Measurements from ENCODE around the gene INTS1.

The INTS1 gene

DNA sequence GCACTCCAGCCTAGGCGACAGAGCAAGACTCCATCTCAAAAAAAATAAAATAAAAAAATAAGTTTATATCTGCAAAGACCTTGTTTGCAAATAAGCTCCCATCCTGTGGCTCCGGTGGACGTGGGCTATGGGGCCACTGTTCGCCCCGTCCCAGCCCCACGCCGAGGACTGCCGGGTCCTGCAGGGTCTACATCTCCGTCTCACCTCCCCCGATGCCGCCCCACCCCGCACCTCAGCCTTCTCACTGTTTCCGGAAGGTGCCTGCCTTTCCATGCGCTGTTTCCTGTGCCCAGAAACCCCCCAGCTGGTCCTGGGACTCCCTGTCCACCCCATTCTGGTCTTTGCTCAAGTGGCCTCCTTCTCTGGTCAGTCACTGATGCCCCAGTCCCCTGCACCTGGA is 5.0 kb upstream of the INTS1 start:
- no peak for DNase-seq (ENCODE audit: low read depth, low spot score)

DNA sequence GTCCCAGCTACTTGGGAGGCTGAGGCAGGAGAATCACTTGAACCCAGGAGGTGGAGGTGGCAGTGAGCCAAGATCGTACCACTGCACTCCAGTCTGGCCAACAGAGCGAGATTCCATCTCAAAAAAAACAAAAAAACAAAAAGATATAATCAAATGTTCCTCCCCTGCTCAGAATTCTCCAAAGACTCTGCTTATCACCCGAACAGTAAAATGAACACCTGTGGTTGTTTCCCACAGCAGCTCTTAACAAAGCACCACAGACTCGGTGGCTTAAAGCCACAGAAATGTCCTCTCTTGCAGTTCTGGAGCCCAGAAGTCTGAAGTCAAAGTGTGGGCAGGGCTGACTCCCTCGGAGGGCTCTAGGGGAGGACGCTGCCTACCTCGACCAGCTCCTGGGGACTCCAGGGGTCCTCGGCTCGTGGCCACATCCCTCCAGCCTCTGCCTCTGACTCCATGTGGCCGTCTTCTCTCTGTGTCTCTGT is 4.1 kb upstream of the INTS1 start:
- DNase-seq (ENCODE audit: low read depth, low spot score) = no peak

DNA sequence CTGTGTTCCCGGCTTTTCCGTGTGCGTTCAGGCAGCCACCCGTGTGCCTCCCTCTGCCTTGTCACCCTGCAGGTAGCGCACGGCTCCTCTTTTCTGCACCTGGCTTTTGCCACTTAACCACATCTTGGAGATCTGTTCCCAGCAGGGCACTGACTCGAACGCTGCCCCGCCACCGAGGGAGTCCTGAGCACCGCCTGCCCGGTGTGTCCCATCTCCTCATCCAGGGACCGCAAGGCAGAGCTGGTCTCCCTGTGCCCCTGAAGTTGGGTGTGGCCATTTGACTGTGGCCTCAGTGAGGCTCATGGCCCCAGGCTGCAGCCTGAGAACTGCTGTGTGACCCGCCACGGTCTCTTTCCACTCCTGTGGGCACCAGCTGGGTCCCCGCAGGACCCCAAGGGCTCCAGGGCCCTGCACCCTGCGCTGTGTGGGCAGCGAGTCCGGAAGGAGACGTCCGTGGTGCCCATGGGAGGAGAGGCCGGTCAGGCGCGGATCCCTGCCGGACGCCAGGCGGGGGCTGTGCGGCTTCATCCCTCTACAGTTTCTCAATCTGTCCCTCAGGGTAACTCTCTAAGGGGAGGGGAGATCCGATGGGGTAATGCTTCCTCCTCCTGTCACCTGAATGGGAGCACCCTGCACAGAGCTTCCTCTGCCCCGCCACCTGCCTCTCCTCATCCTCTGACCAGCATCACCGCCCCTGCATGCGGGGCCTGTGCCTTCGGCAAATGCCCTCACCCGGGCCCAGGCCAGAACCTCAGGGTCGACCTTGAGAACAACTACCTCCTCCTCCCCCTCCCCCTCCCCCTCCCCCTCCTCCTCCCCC is 1.8 kb upstream of the INTS1 start:
- no peak for DNase-seq (ENCODE audit: low read depth, low spot score)

DNA sequence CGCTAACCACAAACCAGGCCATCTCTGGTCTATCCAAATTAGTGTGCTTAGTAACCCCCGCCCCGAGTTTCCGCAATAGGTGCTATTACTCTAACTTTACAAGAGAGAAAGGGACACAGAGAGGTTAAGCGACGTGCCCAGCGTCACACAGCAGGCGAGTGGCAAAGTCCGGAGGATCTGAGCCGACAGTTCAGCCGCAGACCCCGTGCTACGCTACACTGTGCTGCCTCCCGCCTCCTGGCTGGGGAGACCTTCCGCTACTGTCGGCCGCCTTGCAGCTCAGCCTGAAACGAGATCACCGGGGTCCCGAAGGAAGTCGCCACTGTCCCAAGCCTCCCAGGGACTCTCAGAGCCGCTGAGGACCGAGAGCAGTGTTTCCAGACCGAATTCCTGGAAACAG is 799 bp downstream of the INTS1 start:
- no peak for DNase-seq (ENCODE audit: low read depth, low spot score)

DNA sequence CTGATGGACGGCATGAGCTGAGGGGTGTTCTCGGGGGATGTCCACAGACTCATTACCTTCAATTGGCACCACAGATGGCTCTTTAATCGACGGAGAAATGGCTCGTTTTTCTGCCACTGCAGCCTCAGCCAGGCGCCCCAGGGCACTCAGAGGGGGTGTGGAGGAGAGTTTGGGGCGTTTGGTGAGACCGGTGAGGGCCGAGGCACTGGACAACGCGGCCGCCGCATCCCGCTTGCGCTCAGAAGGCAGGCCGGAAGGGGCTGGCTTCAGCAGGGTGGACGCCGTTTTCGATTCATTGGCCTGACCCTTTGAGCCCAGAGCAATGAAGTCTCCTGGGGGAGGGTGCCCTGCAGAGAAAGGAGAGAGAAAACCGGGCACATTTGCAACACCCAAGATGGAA is 1.3 kb downstream of the INTS1 start:
- no peak for DNase-seq (ENCODE audit: low read depth, low spot score)

DNA sequence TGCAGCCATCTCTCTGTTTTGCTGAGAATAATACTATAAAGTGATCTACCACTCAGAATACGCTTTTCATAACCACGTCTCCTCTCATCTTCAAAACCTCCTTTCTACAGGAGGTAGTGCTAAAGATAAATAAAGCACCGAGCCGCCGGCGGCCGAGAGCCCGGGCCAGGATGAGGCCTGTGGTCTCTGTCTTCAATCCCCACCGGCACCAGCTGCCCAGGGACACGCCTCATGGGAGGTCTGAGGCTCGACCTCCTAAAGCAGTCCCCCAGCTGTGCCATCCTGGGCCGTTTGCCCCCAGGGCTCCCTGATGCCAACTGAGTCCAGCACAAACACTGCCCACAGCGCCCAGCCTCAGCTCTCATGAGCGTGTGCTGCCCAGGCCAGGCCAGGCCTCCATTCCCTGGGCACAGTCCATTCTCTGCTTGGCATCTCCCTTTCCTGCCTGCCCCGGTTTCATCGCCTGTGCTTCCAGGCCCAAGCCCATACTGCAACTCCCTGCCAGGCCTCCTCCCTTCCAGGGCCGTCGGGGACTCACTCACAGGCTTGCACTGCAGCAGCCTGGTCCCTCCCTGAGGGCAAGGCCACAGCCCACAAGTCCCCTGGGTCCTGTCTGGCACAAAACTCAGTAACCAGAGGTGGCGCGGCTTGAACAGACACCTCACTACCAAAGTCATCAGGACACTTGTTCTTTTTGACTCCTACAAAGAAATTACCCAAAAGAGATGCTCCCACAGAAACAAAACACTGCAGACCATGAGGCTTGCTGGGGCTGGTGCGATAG is 2.5 kb downstream of the INTS1 start:
- no peak for DNase-seq (ENCODE audit: low read depth, low spot score)

DNA sequence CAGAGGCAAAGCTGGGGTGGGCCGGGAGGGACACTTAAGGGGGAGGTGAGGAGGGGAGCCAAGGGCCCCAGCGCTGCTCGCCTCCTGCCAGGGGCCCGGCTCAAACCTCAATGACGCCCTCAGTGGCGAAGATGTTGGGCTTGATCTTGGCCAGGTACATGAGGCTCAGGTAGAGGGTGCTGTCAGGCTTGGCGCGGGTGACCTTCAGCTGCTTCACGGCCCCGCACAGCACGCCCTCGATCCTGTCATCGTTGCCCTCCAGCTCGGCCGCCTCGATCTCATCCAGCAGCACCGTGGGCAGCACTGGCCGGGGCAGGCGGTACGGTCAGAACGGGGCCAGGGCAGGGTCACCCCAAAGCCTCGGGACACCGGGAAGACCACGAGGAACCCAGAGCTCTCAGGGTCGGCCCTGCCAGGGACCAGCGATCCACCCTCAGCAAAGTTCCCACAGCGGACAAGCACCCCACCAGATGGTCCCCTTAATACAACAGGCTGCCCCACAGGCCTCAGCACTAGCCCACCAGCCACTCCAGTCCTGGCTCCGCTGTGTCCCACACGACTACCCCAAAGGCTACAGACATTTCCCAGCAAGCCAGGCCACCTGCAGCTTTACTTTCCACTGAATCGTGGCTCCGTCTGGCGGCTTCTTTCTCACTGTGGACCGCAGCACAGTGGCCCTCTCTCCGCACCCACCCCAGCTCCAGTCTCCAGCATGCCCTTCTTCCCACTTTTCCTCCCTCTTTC is 4.0 kb downstream of the INTS1 start:
- DNase-seq (ENCODE audit: low read depth, low spot score) = no peak

DNA sequence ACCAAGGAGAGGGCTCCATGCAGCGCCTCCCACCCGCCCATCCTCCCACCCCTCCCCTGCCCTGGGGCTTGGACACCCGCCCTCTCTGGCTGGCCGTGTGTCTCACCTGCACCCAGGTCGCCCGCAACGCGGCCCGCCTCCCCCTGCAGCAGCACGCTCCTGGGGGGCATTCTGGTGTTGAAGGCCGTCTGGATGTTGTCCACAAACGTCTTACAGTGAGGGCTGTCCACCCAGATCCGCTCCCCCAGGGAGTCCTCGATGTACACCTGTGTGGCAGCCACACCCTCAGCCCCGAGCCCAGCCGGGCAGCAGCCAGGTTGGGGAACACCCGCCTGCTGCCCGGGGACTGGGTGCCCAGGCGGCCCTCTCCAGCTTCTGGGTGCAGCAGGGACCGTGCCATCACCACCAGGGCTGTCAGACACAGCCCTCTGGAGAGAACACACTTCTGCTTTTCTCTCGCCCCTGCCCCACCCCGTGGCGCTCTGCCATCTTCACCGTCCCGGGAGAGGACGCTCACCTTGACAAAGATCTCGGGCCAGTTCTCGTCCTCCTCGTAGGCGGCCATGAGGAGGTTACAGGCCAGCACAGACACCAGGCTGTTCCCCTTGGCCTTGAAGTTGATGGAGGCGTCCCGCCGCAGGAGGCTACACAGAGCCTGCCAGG is 4.7 kb downstream of the INTS1 start:
- no peak for DNase-seq (ENCODE audit: low read depth, low spot score)

DNA sequence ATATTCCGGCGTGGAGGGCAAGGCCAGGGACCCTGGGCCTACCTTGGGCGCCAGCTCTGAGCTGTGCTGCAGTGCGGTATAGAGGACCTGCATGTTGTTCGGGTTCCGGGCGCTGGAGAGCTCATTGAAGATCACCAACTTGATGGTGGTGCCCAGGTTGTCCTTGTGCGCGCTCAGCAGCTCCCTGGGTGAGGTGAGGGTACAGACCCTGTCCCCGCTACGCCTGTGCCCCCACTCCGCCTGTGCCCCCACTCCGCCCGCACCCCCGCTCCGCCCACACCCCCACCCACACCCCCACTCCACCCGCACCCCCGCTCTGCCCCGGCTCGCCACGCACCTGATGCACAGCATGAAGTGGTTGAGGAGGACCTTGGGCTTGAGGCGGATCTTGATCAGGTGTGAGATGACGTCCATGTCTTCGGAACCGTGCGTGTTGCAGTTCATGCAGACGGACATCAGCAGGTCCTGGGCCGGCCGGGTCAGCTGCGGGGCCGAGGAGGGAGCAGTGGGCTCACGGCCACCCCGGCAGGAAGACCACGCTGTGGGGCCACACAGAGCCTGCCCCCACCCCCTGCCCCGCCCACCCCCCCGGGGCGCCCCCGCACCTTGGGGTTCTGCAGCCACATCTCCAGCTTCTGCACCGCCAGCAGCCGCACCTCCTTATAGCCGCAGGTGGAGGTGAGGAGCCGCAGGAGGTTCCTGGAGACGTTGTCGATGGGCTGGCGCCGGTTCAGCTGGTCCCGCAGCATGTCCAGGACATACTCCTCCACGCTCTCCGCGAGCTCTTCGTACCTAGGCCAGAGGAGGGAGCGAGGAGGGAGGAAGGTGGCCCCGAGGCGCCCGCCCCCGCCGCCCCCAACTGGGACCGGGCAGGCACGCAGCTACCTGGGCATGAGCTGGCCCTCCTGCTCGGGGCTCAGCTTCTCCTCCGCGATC is 5.6 kb downstream of the INTS1 start:
- no peak for DNase-seq (ENCODE audit: low read depth, low spot score)

DNA sequence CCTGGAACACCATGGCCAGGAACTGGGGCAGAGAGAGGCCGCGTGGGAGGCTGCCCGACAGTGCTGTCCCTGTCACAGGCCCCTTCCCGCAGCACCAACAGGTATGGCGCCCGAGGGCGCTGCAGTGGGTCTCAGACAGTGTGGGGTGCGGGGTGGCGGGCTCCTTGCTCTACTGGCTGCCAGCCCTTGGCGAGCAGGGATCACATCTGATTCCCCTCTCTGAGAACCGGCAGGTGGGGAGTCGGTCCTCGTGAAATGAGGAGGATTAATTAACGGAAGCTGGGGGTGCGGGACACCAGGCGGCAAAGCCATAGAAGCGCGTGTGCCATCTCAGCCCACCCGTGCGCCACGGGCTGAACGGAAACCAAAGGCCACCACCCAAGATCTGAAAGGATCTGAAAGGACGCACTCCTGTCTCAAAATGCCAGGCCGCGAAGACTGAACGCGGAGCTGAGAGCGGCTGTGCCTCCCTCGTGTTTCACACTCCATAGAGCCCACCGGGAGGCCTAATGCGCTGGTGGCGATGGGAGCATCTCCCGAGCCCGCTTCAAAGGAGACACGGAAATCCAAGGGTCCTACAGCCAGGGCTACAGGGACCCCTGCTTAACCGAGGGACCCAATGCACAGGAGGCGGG is 6.8 kb downstream of the INTS1 start:
- no peak for DNase-seq (ENCODE audit: low read depth, low spot score)

DNA sequence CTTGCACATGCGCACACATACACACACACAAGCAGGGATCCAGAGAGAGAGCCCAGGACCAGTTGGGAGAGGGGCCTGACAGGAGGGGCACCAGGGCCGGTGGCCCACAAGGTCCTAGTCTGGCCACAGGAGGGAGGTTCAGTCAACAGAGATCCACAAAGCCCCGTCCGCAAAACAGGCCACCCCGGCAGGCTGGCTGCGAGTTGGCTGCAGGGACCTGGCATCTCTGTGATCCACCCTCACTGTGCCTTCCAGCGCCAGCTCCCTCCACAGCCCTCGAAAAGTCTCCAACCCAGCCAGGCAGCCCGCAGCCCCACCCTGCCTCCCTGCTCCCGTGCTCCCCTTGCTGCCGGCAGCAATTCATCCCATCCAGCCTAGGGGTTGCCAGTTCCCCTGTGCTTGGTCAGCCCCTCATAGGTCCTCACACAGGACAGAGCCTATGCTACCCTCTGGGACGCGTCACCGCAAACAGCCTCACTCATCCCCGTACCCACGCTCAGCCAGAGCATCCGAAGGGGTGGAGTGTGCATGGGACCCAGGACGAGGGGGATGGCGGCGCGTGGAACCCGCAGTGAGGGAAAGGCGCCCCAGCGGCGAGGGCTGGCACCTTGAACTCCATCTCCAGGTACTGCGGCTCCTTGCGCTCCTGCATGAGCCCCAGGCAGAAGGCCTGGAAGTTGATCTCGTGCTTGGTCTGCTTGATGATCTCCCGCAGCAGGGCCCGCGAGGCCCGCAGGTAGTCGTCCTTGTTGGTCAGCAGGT is 7.5 kb downstream of the INTS1 start:
- no peak for DNase-seq (ENCODE audit: low read depth, low spot score)

DNA sequence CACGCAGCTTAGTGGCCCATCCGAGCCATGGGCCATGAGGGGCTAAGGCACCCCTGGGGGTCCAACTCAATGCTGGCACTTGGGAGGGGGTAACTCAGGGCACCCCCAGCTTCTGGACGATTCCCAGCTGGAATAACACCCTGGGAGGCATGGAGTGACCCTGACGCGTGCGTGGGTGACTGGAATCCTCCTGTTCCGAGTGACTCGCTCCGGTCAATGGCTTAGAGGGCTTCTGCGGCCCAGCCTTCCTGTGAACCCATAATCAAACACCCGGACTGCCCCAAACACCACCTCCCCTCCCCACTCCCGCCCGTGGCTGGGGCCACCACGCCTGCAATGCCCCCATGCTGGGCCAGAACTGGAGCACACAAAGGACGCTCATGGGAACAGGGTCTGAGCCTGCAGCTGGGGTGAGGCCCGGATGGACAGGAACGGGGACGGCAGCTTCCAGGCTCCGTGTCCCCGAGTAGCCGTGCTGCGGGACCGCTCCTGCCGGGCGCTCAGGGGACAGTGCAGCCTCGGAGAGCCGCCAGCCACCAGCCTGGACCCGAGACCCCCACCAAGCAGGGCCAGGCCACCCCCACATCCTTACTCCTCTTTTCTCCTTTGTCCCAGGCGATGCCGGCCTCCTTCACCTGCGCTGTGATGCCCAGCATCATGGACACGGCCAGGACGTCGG is 8.5 kb downstream of the INTS1 start:
- DNase-seq (ENCODE audit: low read depth, low spot score) = no peak

DNA sequence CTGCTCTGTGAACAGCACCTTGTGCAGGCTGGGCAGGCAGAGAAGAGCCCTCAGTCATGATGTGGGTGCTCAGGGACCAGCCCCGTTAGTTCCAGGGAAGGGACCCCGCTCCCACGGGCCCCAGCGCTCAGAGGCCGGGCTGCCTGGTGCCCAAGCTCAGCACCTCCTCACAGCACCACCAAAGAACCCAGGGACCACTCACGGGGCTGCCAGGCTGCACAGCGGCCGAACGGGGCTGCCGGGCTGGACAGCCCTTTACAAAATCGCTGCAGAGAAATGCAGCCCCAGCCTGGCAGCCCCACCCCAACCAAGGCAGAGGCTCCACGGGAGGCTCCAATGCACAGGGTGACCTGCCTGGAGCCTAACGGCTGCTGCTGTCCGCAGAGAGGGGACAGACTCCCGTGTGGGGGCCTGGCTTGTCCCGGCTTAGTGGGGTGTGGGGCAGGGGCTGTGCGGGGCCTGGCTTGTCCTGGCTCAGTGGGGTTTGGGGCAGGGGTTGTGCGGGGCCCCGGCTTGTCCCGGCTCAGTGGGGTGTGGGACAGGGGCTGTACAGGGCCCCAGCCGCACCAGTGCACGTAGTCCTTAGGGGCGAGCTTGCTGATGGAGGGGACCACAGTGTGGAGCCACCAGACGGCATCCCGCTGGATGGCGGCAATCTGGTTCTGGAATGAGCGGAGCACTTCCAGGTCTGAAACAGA is 9.2 kb downstream of the INTS1 start:
- DNase-seq (ENCODE audit: low read depth, low spot score) = no peak

DNA sequence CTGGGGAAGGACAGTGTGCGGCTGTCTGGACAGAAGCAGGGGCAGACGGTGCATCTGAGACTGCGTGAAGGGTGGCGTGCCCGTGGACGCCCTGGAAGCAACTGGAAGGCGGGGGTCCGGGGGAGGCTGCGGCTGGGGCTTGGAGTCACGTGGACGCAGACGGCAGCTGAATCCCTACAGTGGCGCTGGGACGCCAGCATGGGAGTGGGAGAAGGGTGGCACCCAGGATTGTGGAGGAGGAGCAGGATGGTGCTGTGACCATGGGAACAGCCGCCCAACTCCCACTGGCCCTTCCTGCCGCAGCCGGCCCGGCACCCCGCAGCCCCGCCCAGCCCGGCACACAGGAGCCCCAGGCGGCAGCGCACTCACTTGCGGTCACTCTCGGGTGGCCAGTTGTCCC is 9.7 kb downstream of the INTS1 start:
- DNase-seq (ENCODE audit: low read depth, low spot score) = no peak

DNA sequence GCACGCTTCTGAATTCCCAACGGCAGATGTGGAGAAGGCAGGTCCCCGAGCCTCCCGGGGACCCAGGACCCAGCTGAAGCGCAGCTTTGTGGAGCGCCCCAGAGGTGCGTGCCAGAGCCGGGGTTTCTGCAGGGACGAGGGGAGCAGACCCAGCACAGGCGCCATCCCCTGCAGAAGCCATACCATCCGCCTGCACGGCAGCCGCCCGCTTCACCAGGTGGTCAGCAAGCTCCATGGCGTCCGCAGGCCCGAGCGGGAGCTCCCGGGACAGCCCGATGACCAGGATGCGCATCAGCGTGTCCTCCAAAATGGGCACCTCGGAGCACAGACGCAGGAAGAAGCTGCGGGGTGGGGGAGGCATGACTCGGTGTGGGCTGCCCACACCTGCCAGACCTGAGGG is 10.6 kb downstream of the INTS1 start:
- DNase-seq (ENCODE audit: low read depth, low spot score) = no peak

DNA sequence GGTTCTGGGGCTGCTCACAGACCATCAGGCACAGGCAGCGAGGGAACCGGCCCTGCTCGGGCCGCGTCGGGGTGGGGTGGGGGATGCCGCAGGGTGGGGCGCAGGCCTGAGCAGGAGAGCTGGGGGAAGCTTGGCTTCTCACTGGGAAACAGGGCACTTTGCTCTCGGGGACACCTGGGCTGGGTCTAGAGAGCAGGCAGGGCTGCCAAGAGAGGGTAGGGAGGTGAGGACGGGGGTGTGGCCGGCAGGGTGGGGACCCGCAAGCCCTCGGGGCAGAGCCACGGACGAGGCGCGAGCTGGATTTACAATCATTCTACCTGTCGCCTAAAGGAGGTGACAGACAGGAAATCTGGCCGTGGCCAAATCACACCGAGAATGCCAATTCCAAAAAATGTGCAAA is 11.1 kb downstream of the INTS1 start:
- no peak for DNase-seq (ENCODE audit: low read depth, low spot score)

DNA sequence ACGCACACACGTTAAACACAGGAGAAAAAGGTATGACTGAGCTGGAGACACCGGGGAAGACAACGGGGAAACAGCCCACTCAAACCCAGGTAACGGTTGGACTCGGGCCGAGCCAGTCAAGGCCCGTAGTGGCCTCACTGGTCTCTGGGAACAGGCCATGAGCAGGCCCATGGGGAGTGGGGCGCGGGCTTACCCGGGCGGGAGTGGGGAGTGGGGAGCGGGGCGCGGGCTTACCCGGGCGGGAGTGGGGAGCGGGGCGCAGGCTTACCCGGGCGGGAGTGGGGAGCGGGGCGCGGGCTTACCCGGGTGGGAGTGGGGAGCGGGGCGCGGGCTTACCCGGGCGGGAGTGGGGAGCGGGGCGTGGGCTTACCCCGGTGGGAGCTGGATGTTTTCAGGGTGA is 11.5 kb downstream of the INTS1 start:
- no peak for DNase-seq (ENCODE audit: low read depth, low spot score)

DNA sequence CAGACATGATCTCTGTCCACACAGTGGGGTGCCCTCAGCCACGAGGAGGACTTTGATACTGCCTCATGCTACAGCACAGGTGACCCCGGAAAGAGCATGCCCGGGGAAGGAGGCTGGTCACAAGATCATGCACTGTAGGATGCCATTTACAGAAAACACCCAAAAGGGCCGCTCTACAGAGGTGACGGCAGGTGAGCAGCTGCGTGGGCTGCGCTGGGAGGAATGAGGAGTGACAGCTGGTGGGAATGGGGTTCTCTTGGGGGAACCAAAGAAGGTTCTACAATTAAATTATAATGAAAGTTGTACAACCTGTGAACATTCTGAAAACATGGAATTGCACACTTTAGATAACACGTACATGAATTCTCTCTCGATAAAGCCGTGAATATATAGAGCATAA is 12.0 kb downstream of the INTS1 start:
- DNase-seq (ENCODE audit: low read depth, low spot score) = no peak
